OCI-LY7 (cell line): ENCODE data around the gene YBX3. TPM values are rescaled to one million over a fixed set of nuclear protein-coding genes. Genes with fewer than 3 reads are reported as not detected.

ENCODE experiments used
- BruUV-seq: library from RNA; stranded (reverse); fragments of 400-500 nt; replicated peaks from 2 replicates; lab custom pipeline; 2021; lab: Mats Ljungman, UMichigan
- CTCF ChIA-PET: fragments of 300-600 bp; sonication (Branson Sonifier 250); formaldehyde crosslinking; loops from one replicate; lab custom pipeline; 2022; ENCODE audit warnings: antibody characterized with exemption; ENCODE audit not compliant: unreplicated experiment; lab: Charles Lee
- POLR2A ChIA-PET: fragments of 300-600 bp; sonication (Branson Sonifier 250); formaldehyde crosslinking; loops from one replicate; lab custom pipeline; 2022; ENCODE audit warnings: antibody characterized with exemption; lab: Charles Lee
- DNase-seq: peaks from one replicate; pipeline ENCODE4 v3.0.0-alpha.2; 2015; ENCODE audit warnings: low spot score
- H2AFZ ChIP-seq: fragments of 200-600 bp; sonication (generic), shearing (Covaris generic); 2 replicates; pipeline ENCODE4 v1.6.1; 2014; ENCODE audit warnings: mild to moderate bottlenecking, antibody characterized with exemption, low read length, moderate library complexity
- H3K27ac ChIP-seq: fragments of 200-600 bp; sonication (generic); 2 replicates; pipeline ENCODE4 v1.5.1; 2014; ENCODE audit warnings: mixed run types, low read depth, mild to moderate bottlenecking, moderate library complexity, low read length, inconsistent platforms; ENCODE audit not compliant: poor library complexity, severe bottlenecking
- H3K36me3 ChIP-seq: fragments of 200-600 bp; sonication (generic); 2 replicates; pipeline ENCODE4 v1.6.1; 2014; ENCODE audit warnings: mild to moderate bottlenecking, antibody characterized with exemption, low read length, moderate library complexity, mixed read lengths; ENCODE audit not compliant: insufficient read depth
- H3K4me1 ChIP-seq: fragments of 200-600 bp; sonication (generic); 2 replicates; pipeline ENCODE4 v1.5.1; 2014; ENCODE audit warnings: mild to moderate bottlenecking, low read length; ENCODE audit not compliant: insufficient read depth, poor library complexity, severe bottlenecking
- H3K4me2 ChIP-seq: fragments of 200-600 bp; sonication (generic); 2 replicates; pipeline ENCODE4 v1.6.1; 2014; ENCODE audit warnings: mild to moderate bottlenecking, low read length
- H3K4me3 ChIP-seq: fragments of 200-600 bp; sonication (generic); 2 replicates; pipeline ENCODE4 v1.5.1; 2014; ENCODE audit warnings: mild to moderate bottlenecking, low read depth, low read length; ENCODE audit not compliant: poor library complexity, severe bottlenecking
- H3K79me2 ChIP-seq: fragments of 200-600 bp; sonication (generic); 2 replicates; pipeline ENCODE4 v1.6.1; 2016; ENCODE audit warnings: low read depth, mild to moderate bottlenecking, low read length, moderate library complexity, mixed read lengths; ENCODE audit not compliant: insufficient read depth
- H3K9me2 ChIP-seq: fragments of 200-600 bp; sonication (generic); 2 replicates; pipeline ENCODE4 v1.6.1; 2016; ENCODE audit warnings: mild to moderate bottlenecking, low read length, mixed read lengths; ENCODE audit not compliant: insufficient read depth
- H3K9me3 ChIP-seq: fragments of 200-600 bp; sonication (generic); 2 replicates; pipeline ENCODE4 v1.6.1; 2014; ENCODE audit warnings: mild to moderate bottlenecking, mixed run types, low read length, mixed read lengths
- H4K20me1 ChIP-seq: fragments of 200-600 bp; sonication (generic); 2 replicates; pipeline ENCODE4 v1.6.1; 2014; ENCODE audit warnings: mild to moderate bottlenecking, antibody characterized with exemption, low read length, moderate library complexity, mixed read lengths; ENCODE audit not compliant: insufficient read depth
- EZH2phosphoT487 ChIP-seq: fragments of 200-600 bp; sonication (generic); IDR thresholded peaks from 2 replicates; pipeline ENCODE4 v1.6.1; 2018; ENCODE audit warnings: low read depth, borderline replicate concordance, mild to moderate bottlenecking, mixed run types, antibody characterized with exemption, low read length, moderate library complexity, mixed read lengths
- intact Hi-C: fragments of 100-400 bp; cut with micrococcal nuclease; formaldehyde crosslinking; loops from one replicate; pipeline ENCODE4 v1.10.0; 2022; ENCODE audit not compliant: unreplicated experiment
- total RNA-seq, 2 experiments: library from RNA; depleted of rRNA in 1 of 2; stranded (reverse); fragments of >200 nt in 1 of 2; shearing (Covaris generic) in 1 of 2; gene quantifications; 2 replicates each; pipeline ENCODE4 v1.2.3, GENCODE V29; 2014 to 2022
- TF ChIP-seq, protein P1 (sequence below): fragments of 200-600 bp; sonication (generic); conservative IDR thresholded peaks from 2 replicates; pipeline ENCODE4 v1.5.1; 2014; ENCODE audit warnings: mild to moderate bottlenecking, antibody characterized with exemption, low read length, moderate library complexity, mixed read lengths

The YBX3 gene
- total RNA-seq, 2 experiments from 2014 or later: 97.5 to 223 TPM

DNA sequence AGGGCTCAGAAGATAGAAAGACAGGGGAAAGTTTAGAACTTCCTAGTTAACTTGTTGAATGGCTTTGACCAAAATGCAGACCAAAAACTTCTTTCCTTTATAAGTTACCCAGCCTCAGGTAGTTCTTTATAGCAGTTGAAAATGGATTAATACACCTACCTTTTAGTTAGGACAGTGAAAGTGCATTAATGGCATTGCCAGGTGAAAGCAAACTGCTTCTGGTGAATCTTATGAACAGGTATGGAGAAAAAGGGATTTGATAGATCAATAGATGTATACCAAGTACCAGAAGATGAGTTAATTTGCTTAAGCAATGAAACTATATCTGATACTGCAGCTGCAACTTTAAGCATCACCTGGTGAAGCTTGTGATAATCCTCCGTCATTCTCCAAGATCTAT is 35.1 kb downstream of the YBX3 start:
- intact Hi-C loops: no loop called here
- H2AFZ ChIP-seq: no peak overlapping the region

DNA sequence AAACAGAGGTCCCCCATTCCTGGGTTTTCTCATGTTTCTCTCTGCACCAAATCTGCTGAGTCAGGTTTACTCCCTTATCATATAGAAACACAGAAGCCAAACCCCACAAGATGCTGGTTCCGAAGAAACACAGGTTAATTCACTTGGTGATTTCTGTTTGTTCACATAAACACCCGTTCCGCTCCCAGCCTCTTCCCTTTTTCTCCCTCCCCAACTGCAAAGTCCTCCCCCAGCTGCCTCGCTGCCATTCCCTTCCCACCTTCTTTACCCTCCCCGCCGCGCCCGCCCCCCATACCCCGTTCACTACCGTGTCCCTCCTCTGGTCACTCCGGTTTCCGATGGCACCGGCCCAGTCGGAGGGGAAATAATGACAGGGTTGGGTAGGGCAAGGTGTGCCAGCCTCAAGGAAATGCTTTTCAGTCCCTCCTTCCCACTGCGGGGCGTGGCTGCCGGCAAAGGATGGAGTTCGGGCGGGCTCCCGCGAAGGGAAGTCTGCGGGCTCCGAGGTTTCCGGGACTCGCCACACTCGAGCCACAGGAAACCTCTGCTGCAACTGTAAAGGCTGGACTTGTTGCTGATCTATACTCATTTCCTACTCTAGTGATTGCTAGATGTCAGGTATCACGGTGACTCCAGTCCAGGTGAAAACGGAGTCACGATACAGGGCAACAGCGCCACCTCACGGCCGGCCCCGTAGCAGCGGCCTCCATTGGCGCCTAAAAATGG is 49.3 kb downstream of the YBX3 start, which contains the start of gene STYK1:
Gene STYK1 (minus strand): TSS at position 394 of the 726 bp plus-strand sequence. CDS start 39,434 bp downstream, outside the sequence.
- intact Hi-C loops: loop anchor here (1.0 to 5.0 kb wide), 5 partner anchors 78 to 522 kb away; no protein-coding TSS in a partner anchor
- Histone ChIP-seq H3K36me3 (no peaks in the 10 kb centered on the region), H3K9me3 (no peaks in the 10 kb centered on the region), H3K27ac (no peak within 1 kb of the TSS), H4K20me1 (no peaks in the 10 kb centered on the region), H3K79me2 (no peaks in the 10 kb centered on the region), H3K4me2 (peak within 1 kb of the TSS; percentile 67), H3K9me2 (no peaks in the 10 kb centered on the region), H3K4me3 (peak within 1 kb of the TSS; percentile 65), H3K4me1 (peaks cover 21% of the 10 kb centered on the region), H2AFZ (peak within 1 kb of the TSS; percentile 73)
- POLR2A ChIA-PET: no interaction called here
- CTCF ChIA-PET: no interaction called here
- DNase-seq: peak; percentile 67
- no TSS peak for BruUV-seq
- TF ChIP-seq, protein P1, sequence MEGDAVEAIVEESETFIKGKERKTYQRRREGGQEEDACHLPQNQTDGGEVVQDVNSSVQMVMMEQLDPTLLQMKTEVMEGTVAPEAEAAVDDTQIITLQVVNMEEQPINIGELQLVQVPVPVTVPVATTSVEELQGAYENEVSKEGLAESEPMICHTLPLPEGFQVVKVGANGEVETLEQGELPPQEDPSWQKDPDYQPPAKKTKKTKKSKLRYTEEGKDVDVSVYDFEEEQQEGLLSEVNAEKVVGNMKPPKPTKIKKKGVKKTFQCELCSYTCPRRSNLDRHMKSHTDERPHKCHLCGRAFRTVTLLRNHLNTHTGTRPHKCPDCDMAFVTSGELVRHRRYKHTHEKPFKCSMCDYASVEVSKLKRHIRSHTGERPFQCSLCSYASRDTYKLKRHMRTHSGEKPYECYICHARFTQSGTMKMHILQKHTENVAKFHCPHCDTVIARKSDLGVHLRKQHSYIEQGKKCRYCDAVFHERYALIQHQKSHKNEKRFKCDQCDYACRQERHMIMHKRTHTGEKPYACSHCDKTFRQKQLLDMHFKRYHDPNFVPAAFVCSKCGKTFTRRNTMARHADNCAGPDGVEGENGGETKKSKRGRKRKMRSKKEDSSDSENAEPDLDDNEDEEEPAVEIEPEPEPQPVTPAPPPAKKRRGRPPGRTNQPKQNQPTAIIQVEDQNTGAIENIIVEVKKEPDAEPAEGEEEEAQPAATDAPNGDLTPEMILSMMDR: peak; percentile 92
- TF ChIP-seq EZH2phosphoT487: no peak

More for the DNA sequence above, 35.1 kb downstream of the YBX3 start:
- Histone ChIP-seq H3K27ac (no peak overlapping the region), H3K4me3 (no peak overlapping the region), H3K36me3 (no peaks in the 10 kb centered on the region), H3K4me1 (no peaks in the 10 kb centered on the region), H3K4me2 (no peak overlapping the region), H3K9me3 (0 out of 2 replicates have a peak, but pooled peaks cover 8% of the 10 kb centered on the region), H4K20me1 (no peaks in the 10 kb centered on the region), H3K9me2 (no peaks in the 10 kb centered on the region), H3K79me2 (no peaks in the 10 kb centered on the region)
- TF ChIP-seq, protein P1: no peak
- no peak for TF ChIP-seq EZH2phosphoT487
- ChIA-PET CTCF (no interaction called here), POLR2A (no interaction called here)
- no peak for DNase-seq
- no TSS peak for BruUV-seq
